HCT116 (cell line): ENCODE measurements around the gene ACSS3. TPM values are rescaled to one million over a fixed set of nuclear protein-coding genes. Genes with fewer than 3 reads are reported as not detected.

Experiments used
- ATAC-seq: fragments of 200-7000 bp; cut with Tn5 transposase; 2 replicates; pipeline ENCODE4 v1.9.1; 2020; ENCODE audit warnings: mild to moderate bottlenecking, moderate library complexity
- BruUV-seq: library from RNA; stranded (reverse); fragments of 400-500 nt; replicated peaks from 2 replicates; lab custom pipeline; 2021; lab: Mats Ljungman, UMichigan
- CTCF ChIA-PET: fragments of 300-600 bp; sonication (Branson Sonifier 250); formaldehyde crosslinking; loops from one replicate; lab custom pipeline; 2021; ENCODE audit warnings: antibody characterized with exemption; lab: Charles Lee
- POLR2A ChIA-PET: fragments of 300-600, 350-600 bp; sonication (Branson Sonifier 250); formaldehyde crosslinking; loops from one replicate; lab custom pipeline; 2021; ENCODE audit warnings: antibody characterized with exemption; lab: Charles Lee
- RAD21 ChIA-PET, 2 experiments: fragments of 300-600 bp; sonication (Branson Sonifier 250); formaldehyde crosslinking; loops; one replicate each; lab custom pipeline; 2023; ENCODE audit warnings: low total read pairs in 2 of 2; ENCODE audit not compliant: uncharacterized antibody in 2 of 2, unreplicated experiment in 2 of 2, low non-redundant PET in 1 of 2; lab: Charles Lee
- DNase-seq: peaks from one replicate; pipeline ENCODE4 v3.0.0-alpha.2; 2010; ENCODE audit warnings: low read depth, low spot score
- H2AFZ ChIP-seq: fragments of 200-600 bp; shearing (Covaris generic), sonication (generic); 2 replicates; pipeline ENCODE4 v1.6.1; 2017; ENCODE audit warnings: low read depth, mixed run types, mixed read lengths, antibody characterized with exemption, low read length; ENCODE audit not compliant: poor library complexity, severe bottlenecking
- H3K27ac ChIP-seq: 2 replicates; pipeline ENCODE4 v1.5.1; 2012; ENCODE audit warnings: low read depth, low read length
- H3K27me3 ChIP-seq: fragments of 200-600 bp; sonication (generic); 2 replicates; pipeline ENCODE4 v1.6.1; 2016; ENCODE audit warnings: mixed run types, low read length, mixed read lengths; ENCODE audit not compliant: insufficient read depth
- H3K36me3 ChIP-seq, 2 experiments: fragments of 200-500 bp in 1 of 2; fragments of 200-600 bp in 1 of 2; sonication (Bioruptor generic) in 1 of 2; sonication (generic) in 1 of 2; 2 replicates each; pipeline versions ENCODE4 v1.5.1 to v1.6.1; 2014 to 2016; ENCODE audit warnings: low read length in 2 of 2, inconsistent platforms in 1 of 2, mixed read lengths in 1 of 2, mixed run types in 1 of 2; ENCODE audit not compliant: insufficient read depth in 2 of 2, control insufficient read depth in 1 of 2
- H3K4me1 ChIP-seq, 2 experiments: fragments of 200-600 bp in 1 of 2; sonication (generic) in 1 of 2; 2 replicates each; pipeline versions ENCODE4 v1.5.1 to v1.6.1; 2012 to 2017; ENCODE audit warnings: low read length in 2 of 2, inconsistent platforms in 1 of 2, mild to moderate bottlenecking in 1 of 2, mixed read lengths in 1 of 2, mixed run types in 1 of 2, moderate library complexity in 1 of 2; ENCODE audit not compliant: insufficient read depth in 2 of 2, control insufficient read depth in 1 of 2
- H3K4me2 ChIP-seq: fragments of 200-600 bp; sonication (generic); 2 replicates; pipeline ENCODE4 v1.6.1; 2017; ENCODE audit warnings: mixed run types, low read length, mixed read lengths
- H3K4me3 ChIP-seq, 2 experiments: fragments of 200-600 bp in 1 of 2; sonication (generic) in 1 of 2; replicated peaks in 1 of 2; 2 replicates each; pipeline ENCODE4 v1.5.1; 2011 to 2016; ENCODE audit warnings: low read length in 2 of 2, control low read depth in 1 of 2, low read depth in 1 of 2, mild to moderate bottlenecking in 1 of 2, mixed read lengths in 1 of 2, mixed run types in 1 of 2
- H3K79me2 ChIP-seq: fragments of 200-600 bp; sonication (generic); 2 replicates; pipeline ENCODE4 v1.6.1; 2017; ENCODE audit warnings: mild to moderate bottlenecking, mixed run types, low read length, moderate library complexity, mixed read lengths; ENCODE audit not compliant: insufficient read depth
- H3K9ac ChIP-seq: fragments of 200-600 bp; sonication (generic); 2 replicates; pipeline ENCODE4 v1.6.1; 2016; ENCODE audit warnings: low read length, mixed read lengths
- H3K9me2 ChIP-seq: fragments of 200-600 bp; sonication (generic), shearing (Covaris generic); 2 replicates; pipeline ENCODE4 v1.6.1; 2017; ENCODE audit warnings: mixed run types, mild to moderate bottlenecking, moderate library complexity; ENCODE audit not compliant: insufficient read depth
- H3K9me3 ChIP-seq, 2 experiments: fragments of 200-500 bp in 1 of 2; fragments of 200-600 bp in 1 of 2; sonication (Bioruptor generic) in 1 of 2; sonication (generic) in 1 of 2; 2 replicates each; pipeline ENCODE4 v1.6.1; 2014 to 2017; ENCODE audit warnings: low read length in 2 of 2, mixed read lengths in 2 of 2, inconsistent platforms in 1 of 2, low read depth in 1 of 2, mild to moderate bottlenecking in 1 of 2, mixed run types in 1 of 2, moderate library complexity in 1 of 2; ENCODE audit not compliant: control insufficient read depth in 1 of 2, insufficient read depth in 1 of 2
- H4K20me1 ChIP-seq: fragments of 200-600 bp; sonication (generic), shearing (Covaris generic); 2 replicates; pipeline ENCODE4 v1.6.1; 2017; ENCODE audit warnings: mixed run types, mild to moderate bottlenecking, moderate library complexity; ENCODE audit not compliant: insufficient read depth
- CEBPB ChIP-seq: IDR thresholded peaks from 2 replicates; pipeline ENCODE4 v1.6.1; 2012; ENCODE audit warnings: low read depth
- EGR1 ChIP-seq: IDR thresholded peaks from 2 replicates; pipeline ENCODE4 v1.6.1; 2012; ENCODE audit warnings: low read depth
- ELF1 ChIP-seq: IDR thresholded peaks from 2 replicates; pipeline ENCODE4 v1.6.1; 2012; ENCODE audit warnings: low read depth, borderline replicate concordance
- EZH2 ChIP-seq: fragments of 200-600 bp; sonication (generic); IDR thresholded peaks from 2 replicates; pipeline ENCODE4 v1.6.1; 2017; ENCODE audit warnings: antibody characterized with exemption, mixed run types
- FOSL1 ChIP-seq: IDR thresholded peaks from 2 replicates; pipeline ENCODE4 v1.6.1; 2012; ENCODE audit warnings: low read depth
- JUND ChIP-seq: IDR thresholded peaks from 2 replicates; pipeline ENCODE4 v1.6.1; 2012
- POLR2A ChIP-seq: IDR thresholded peaks from 2 replicates; pipeline ENCODE4 v1.7.0; 2011; ENCODE audit warnings: borderline replicate concordance; ENCODE audit not compliant: insufficient read depth, insufficient read length; ENCODE audit errors: extremely low read depth
- POLR2AphosphoS5 ChIP-seq: IDR thresholded peaks from 2 replicates; pipeline ENCODE4 v1.6.1; 2011; ENCODE audit warnings: mild to moderate bottlenecking, low read depth, low read length, moderate library complexity
- RAD21 ChIP-seq: IDR thresholded peaks from 2 replicates; pipeline ENCODE4 v1.6.1; 2012; ENCODE audit warnings: low read depth, mild to moderate bottlenecking
- SIN3A ChIP-seq: IDR thresholded peaks from 2 replicates; pipeline ENCODE4 v1.6.1; 2012; ENCODE audit warnings: low read depth
- SRF ChIP-seq: IDR thresholded peaks from 2 replicates; pipeline ENCODE4 v1.6.1; 2012; ENCODE audit warnings: low read depth
- TCF7L2 ChIP-seq: IDR thresholded peaks from 2 replicates; pipeline ENCODE4 v1.7.0; 2011; ENCODE audit warnings: borderline replicate concordance, inconsistent platforms; ENCODE audit not compliant: insufficient read depth, insufficient read length; ENCODE audit errors: extremely low read depth
- YY1 ChIP-seq: IDR thresholded peaks from 2 replicates; pipeline ENCODE4 v1.6.1; 2011; ENCODE audit warnings: low read length, low read depth, moderate library complexity, mild to moderate bottlenecking; ENCODE audit not compliant: insufficient replicate concordance; ENCODE audit errors: extremely low read depth
- ZFX ChIP-seq: fragments of 450-650 bp; IDR thresholded peaks from 2 replicates; pipeline ENCODE4 v1.6.1; 2017
- intact Hi-C: fragments of 100-400 bp; cut with micrococcal nuclease; formaldehyde crosslinking; loops from 2 replicates; pipeline ENCODE4 v1.10.0; 2022
- total RNA-seq: library from RNA; stranded (reverse); gene quantifications from one replicate; pipeline ENCODE4 v1.2.1, GENCODE V29; 2021; ENCODE audit not compliant: unreplicated experiment
- TF ChIP-seq, protein P1 (sequence below): IDR thresholded peaks from 2 replicates; pipeline ENCODE4 v1.6.1; 2012; ENCODE audit warnings: low read depth
- TF ChIP-seq, protein P2 (sequence below), 3 experiments: fragments of 200-600 bp in 1 of 3; sonication (generic) in 1 of 3; IDR thresholded peaks in 2 of 3; conservative IDR thresholded peaks in 1 of 3; 2 replicates each; pipeline ENCODE4 v1.5.1; 2012 to 2017; ENCODE audit warnings: low read depth in 2 of 3, low read length in 2 of 3, antibody characterized with exemption in 1 of 3, borderline replicate concordance in 1 of 3, control low read depth in 1 of 3, mild to moderate bottlenecking in 1 of 3, mixed read lengths in 1 of 3, mixed run types in 1 of 3, moderate library complexity in 1 of 3; ENCODE audit not compliant: insufficient read depth in 1 of 3
- TF ChIP-seq, protein P3 (sequence below): IDR thresholded peaks from 2 replicates; pipeline ENCODE4 v1.6.1; 2012

Gene ACSS3
- total RNA-seq, 1 experiment from 2014 or later: 0.30 TPM

DNA sequence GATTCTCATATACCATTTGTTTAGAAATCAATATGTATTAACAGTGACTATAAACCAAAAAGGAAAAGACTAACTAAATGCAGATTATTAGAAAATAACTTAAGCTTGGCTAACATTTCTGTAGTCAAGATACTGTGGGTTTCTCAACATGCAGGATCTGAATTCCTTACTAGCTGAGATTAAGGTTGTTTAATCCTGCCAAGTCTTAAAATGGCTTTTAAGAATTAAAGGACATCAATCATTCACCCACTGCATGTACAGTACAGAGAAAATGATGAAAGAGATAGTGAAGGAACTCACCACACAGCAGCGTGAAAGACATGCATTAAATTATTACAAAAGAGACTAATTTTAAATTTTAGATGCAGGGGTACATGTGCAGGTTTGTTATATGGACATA lies 3.8 kb downstream of the ACSS3 start:
- Histone ChIP-seq H3K4me1 (no peaks in the 10 kb centered on the region), H2AFZ (no peak overlapping the region), H3K36me3 (no peaks in the 10 kb centered on the region), H3K9ac (no peak overlapping the region), H3K4me2 (no peak overlapping the region), H3K27ac (no peak overlapping the region), H4K20me1 (no peaks in the 10 kb centered on the region), H3K79me2 (no peaks in the 10 kb centered on the region), H3K27me3 (no peaks in the 10 kb centered on the region), H3K9me3 (no peaks in the 10 kb centered on the region), H3K9me2 (no peaks in the 10 kb centered on the region), H3K4me3 (no peak overlapping the region)
- BruUV-seq: no TSS peak
- no peak for TF ChIP-seq CEBPB
- TF ChIP-seq, protein P1, sequence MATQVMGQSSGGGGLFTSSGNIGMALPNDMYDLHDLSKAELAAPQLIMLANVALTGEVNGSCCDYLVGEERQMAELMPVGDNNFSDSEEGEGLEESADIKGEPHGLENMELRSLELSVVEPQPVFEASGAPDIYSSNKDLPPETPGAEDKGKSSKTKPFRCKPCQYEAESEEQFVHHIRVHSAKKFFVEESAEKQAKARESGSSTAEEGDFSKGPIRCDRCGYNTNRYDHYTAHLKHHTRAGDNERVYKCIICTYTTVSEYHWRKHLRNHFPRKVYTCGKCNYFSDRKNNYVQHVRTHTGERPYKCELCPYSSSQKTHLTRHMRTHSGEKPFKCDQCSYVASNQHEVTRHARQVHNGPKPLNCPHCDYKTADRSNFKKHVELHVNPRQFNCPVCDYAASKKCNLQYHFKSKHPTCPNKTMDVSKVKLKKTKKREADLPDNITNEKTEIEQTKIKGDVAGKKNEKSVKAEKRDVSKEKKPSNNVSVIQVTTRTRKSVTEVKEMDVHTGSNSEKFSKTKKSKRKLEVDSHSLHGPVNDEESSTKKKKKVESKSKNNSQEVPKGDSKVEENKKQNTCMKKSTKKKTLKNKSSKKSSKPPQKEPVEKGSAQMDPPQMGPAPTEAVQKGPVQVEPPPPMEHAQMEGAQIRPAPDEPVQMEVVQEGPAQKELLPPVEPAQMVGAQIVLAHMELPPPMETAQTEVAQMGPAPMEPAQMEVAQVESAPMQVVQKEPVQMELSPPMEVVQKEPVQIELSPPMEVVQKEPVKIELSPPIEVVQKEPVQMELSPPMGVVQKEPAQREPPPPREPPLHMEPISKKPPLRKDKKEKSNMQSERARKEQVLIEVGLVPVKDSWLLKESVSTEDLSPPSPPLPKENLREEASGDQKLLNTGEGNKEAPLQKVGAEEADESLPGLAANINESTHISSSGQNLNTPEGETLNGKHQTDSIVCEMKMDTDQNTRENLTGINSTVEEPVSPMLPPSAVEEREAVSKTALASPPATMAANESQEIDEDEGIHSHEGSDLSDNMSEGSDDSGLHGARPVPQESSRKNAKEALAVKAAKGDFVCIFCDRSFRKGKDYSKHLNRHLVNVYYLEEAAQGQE: no peak
- no peak for TF ChIP-seq TCF7L2
- no peak for TF ChIP-seq ZFX
- TF ChIP-seq POLR2AphosphoS5: no peak
- TF ChIP-seq EGR1: no peak
- no peak for TF ChIP-seq JUND
- no peak for TF ChIP-seq FOSL1
- no peak for TF ChIP-seq EZH2
- TF ChIP-seq, protein P2, sequence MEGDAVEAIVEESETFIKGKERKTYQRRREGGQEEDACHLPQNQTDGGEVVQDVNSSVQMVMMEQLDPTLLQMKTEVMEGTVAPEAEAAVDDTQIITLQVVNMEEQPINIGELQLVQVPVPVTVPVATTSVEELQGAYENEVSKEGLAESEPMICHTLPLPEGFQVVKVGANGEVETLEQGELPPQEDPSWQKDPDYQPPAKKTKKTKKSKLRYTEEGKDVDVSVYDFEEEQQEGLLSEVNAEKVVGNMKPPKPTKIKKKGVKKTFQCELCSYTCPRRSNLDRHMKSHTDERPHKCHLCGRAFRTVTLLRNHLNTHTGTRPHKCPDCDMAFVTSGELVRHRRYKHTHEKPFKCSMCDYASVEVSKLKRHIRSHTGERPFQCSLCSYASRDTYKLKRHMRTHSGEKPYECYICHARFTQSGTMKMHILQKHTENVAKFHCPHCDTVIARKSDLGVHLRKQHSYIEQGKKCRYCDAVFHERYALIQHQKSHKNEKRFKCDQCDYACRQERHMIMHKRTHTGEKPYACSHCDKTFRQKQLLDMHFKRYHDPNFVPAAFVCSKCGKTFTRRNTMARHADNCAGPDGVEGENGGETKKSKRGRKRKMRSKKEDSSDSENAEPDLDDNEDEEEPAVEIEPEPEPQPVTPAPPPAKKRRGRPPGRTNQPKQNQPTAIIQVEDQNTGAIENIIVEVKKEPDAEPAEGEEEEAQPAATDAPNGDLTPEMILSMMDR (IDR thresholded peaks at IDR 0.05 in 2 of 3, conservative IDR thresholded peaks at IDR 0.05 in 1 of 3; ENCODE audit: borderline replicate concordance in 1 of 3, insufficient read depth in 1 of 3, low read depth in 2 of 3, low read length in 2 of 3): no peak
- TF ChIP-seq POLR2A: no peak
- no peak for TF ChIP-seq SIN3A
- TF ChIP-seq SRF: no peak
- TF ChIP-seq YY1: no peak
- TF ChIP-seq, protein P3, sequence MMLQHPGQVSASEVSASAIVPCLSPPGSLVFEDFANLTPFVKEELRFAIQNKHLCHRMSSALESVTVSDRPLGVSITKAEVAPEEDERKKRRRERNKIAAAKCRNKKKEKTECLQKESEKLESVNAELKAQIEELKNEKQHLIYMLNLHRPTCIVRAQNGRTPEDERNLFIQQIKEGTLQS: no peak
- no peak for TF ChIP-seq RAD21
- no peak for TF ChIP-seq ELF1
- ChIA-PET CTCF (no interaction called here), RAD21 (no interaction called here), POLR2A (no interaction called here)
- intact Hi-C loops: no loop called here
- ATAC-seq (no peak), DNase-seq (no peak)
